Parathyroid adenoma (tissue), 2 donors: ENCODE data around the gene ACSL6.

Experiments
- H2AFZ ChIP-seq: fragments of 300-600 bp; sonication (generic); one replicate; pipeline ENCODE4 v1.7.0; 2017; ENCODE audit warnings: antibody characterized with exemption, mild to moderate bottlenecking
- H3K27ac ChIP-seq: fragments of 300-600 bp; sonication (generic); one replicate; pipeline ENCODE4 v1.7.0; 2017
- H3K27me3 ChIP-seq: fragments of 300-600 bp; sonication (generic); one replicate; pipeline ENCODE4 v1.7.0; 2017; ENCODE audit warnings: low read length; ENCODE audit not compliant: control insufficient read depth, insufficient read depth
- H3K36me3 ChIP-seq: fragments of 300-600 bp; sonication (generic); one replicate; pipeline ENCODE4 v1.7.0; 2017; ENCODE audit warnings: low read length; ENCODE audit not compliant: control insufficient read depth, insufficient read depth
- H3K4me1 ChIP-seq: fragments of 300-600 bp; sonication (generic); one replicate; pipeline ENCODE4 v1.7.0; 2017; ENCODE audit warnings: control low read depth
- H3K4me2 ChIP-seq: fragments of 300-600 bp; sonication (generic); one replicate; pipeline ENCODE4 v1.7.0; 2017; ENCODE audit warnings: low read length
- H3K4me3 ChIP-seq: fragments of 300-600 bp; sonication (generic); one replicate; pipeline ENCODE4 v1.7.0; 2017; ENCODE audit warnings: low read depth, low read length
- H3K79me2 ChIP-seq: fragments of 300-600 bp; sonication (generic); one replicate; pipeline ENCODE4 v1.7.0; 2017; ENCODE audit warnings: control low read depth
- H3K9ac ChIP-seq: fragments of 300-600 bp; sonication (generic); one replicate; pipeline ENCODE4 v1.7.0; 2017; ENCODE audit warnings: mild to moderate bottlenecking
- H3K9me3 ChIP-seq: fragments of 300-600 bp; sonication (generic); one replicate; pipeline ENCODE4 v1.7.0; 2017; ENCODE audit warnings: low read length; ENCODE audit not compliant: control insufficient read depth
- CTCF ChIP-seq: fragments of 300-600 bp; sonication (generic); IDR thresholded peaks from one replicate; pipeline ENCODE4 v1.7.0; 2017; ENCODE audit warnings: antibody characterized with exemption, mild to moderate bottlenecking
- donor health status: primary hyperparathyroidism.

Gene ACSL6

GRCh38 chr5:132007399-132008162 is 3.9 kb downstream of the ACSL6 start:
- H3K4me1 ChIP-seq = peaks cover 20% of the 10 kb centered on the region
- H3K9ac ChIP-seq = no peak overlapping the region
- no peak overlapping the region for H3K4me3 ChIP-seq
- no peak overlapping the region for H3K4me2 ChIP-seq
- no peaks in the 10 kb centered on the region for H3K27me3 ChIP-seq
- H3K27ac ChIP-seq = no peak overlapping the region
- no peaks in the 10 kb centered on the region for H3K9me3 ChIP-seq
- no peak overlapping the region for H2AFZ ChIP-seq
- TF ChIP-seq CTCF = peak; percentile 73
- H3K79me2 ChIP-seq = peaks cover 21% of the 10 kb centered on the region
- no peaks in the 10 kb centered on the region for H3K36me3 ChIP-seq

GRCh38 chr5:132006331-132007120 is 4.9 kb downstream of the ACSL6 start:
- H3K9me3 ChIP-seq = no peaks in the 10 kb centered on the region
- no peak overlapping the region for H3K27ac ChIP-seq
- no peak for TF ChIP-seq CTCF

GRCh38 chr5:132005591-132005990 is 5.9 kb downstream of the ACSL6 start:
- peaks cover 20% of the 10 kb centered on the region for H3K79me2 ChIP-seq
- no peaks in the 10 kb centered on the region for H3K9me3 ChIP-seq
- TF ChIP-seq CTCF = no peak
- no peak overlapping the region for H2AFZ ChIP-seq
- H3K36me3 ChIP-seq = no peaks in the 10 kb centered on the region
- H3K27ac ChIP-seq = no peak overlapping the region
- H3K4me2 ChIP-seq = no peak overlapping the region
- H3K4me3 ChIP-seq = no peak overlapping the region
- H3K4me1 ChIP-seq = peaks cover 16% of the 10 kb centered on the region
- no peak overlapping the region for H3K9ac ChIP-seq
- no peaks in the 10 kb centered on the region for H3K27me3 ChIP-seq

More at GRCh38 chr5:132006331-132007120, 4.9 kb downstream of the ACSL6 start:
- no peaks in the 10 kb centered on the region for H3K27me3 ChIP-seq
- peaks cover 20% of the 10 kb centered on the region for H3K4me1 ChIP-seq
- H3K4me3 ChIP-seq = no peak overlapping the region
- H3K36me3 ChIP-seq = no peaks in the 10 kb centered on the region
- no peak overlapping the region for H3K9ac ChIP-seq
- peaks cover 20% of the 10 kb centered on the region for H3K79me2 ChIP-seq
- H2AFZ ChIP-seq = no peak overlapping the region
- H3K4me2 ChIP-seq = no peak overlapping the region

- no peaks in the 10 kb centered on the region for H3K36me3 ChIP-seq
- TF ChIP-seq CTCF = no peak
- no peak overlapping the region for H3K9ac ChIP-seq
- H3K9me3 ChIP-seq = no peaks in the 10 kb centered on the region
- no peak overlapping the region for H3K4me3 ChIP-seq
- no peak overlapping the region for H3K4me2 ChIP-seq
- peaks cover 23% of the 10 kb centered on the region for H3K79me2 ChIP-seq
- no peak overlapping the region for H2AFZ ChIP-seq
- H3K27me3 ChIP-seq = no peaks in the 10 kb centered on the region
- H3K27ac ChIP-seq = no peak overlapping the region
- H3K4me1 ChIP-seq = peaks cover 5% of the 10 kb centered on the region
These were observed 7.5 kb downstream of the ACSL6 start for GRCh38 chr5:132003982-132004381.
